NCI-H1417 treated with DMSO at 0.1 percent for 48 hours (cell line): ENCODE data around the gene FLNC.

Experiments
- DNase-seq: peaks from one replicate; lab custom pipeline; 2025; lab: John Stamatoyannopoulos, UW

The FLNC gene

GRCh38 chr7:128893251-128894100, 63.3 kb downstream of the FLNC start:
- DNase-seq, result no peak

DNA sequence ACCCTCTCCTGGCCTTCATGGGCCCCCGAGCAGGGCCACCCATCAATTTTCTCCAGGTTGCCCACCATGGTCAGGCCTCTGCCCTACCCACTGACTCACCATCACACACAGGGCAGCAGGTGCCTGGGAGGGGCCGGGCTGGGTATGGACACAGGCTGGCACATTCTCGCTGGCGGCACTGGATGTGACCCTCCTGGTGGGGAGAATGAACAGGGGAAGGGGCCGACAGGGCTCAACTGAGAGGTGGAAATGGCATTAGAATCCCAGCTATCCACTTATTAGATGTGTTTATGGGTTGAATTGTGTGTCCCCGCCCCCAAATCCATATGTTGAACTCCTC, 63.9 kb downstream of the FLNC start:
- no peak for DNase-seq

DNA sequence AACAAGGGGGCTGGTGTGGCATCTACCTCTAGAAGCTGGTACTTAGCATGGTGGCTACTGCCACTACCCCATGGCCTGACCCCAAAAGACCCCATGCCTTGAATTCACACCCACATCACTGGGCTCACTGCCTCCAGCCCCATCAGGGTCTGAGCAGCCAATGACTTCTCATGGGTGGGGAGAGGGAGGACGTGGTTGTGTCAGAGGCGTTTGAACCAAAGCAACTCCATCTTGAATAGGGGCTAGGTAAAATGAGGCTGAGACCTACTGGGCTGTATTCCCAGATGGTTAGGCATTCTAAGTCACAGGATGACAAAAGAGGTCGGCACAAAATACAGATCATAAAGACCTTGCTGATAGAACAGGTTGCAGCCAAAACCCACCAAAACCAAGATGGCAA, 65.1 kb downstream of the FLNC start:
- DNase-seq, result no peak

DNA sequence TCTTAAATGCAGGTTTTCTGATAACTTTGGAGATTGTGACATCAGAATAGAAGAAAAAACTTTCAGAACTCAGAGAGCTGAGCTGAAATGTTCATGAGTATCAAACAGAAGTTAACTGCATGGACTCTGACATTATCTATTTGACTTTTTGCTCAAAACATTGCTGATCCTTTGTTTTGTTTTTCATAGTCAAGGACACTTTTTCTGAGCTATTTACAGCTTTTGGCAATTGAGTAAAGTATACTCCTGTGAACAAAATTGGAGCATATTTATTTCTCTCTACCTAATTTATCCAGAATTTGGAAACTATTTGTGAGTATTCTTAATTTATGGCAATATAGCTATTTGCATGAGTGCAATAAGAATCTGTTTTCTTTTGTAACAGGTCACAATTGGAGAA, 69.2 kb downstream of the FLNC start:
- no peak for DNase-seq

GRCh38 chr7:128900237-128900636, 70.0 kb downstream of the FLNC start:
- DNase-seq, result no peak

DNA sequence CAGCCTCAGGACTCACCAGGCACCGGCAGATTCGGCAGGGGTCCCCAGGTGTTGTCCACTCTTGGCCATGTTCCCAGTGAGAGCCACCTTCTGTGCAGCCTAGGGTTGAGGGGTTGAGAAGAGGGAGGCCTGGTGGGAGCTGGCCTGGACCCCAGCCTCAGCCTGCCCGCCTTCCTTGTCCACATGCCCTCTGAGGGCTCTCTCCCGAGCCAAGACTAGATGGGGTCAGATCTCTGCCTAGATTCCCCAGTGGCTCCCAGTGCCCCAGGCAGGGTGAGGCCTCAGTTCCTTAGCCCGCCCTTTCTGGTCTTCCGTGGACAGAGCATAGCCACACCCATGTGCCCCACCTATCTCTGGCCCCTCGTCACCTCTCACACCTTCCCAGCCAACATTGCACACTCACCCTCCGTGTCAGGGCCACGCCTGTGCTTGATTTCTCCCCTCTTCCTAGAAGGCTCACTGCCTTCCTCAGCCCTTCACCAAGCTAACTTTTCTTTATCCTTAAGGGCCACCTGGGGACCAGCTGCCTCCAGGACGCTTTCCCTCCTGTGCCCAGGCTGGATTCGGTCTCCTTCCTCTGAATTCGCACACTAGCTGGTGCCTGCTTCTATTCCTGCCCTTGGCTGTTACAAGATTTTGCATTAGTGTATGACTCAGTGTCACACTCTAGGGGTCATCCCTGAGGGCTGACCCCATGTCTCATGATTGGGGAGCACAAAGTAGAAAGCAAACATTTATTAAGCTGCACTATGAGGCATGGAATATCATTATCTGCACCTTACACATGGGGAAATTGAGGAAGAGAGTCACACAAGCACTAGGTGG, 72.8 kb downstream of the FLNC start:
- DNase-seq, result no peak

GRCh38 chr7:128903621-128904361, 73.6 kb downstream of the FLNC start:
- no peak for DNase-seq

GRCh38 chr7:128904381-128905197, 74.4 kb downstream of the FLNC start:
- DNase-seq, result no peak

DNA sequence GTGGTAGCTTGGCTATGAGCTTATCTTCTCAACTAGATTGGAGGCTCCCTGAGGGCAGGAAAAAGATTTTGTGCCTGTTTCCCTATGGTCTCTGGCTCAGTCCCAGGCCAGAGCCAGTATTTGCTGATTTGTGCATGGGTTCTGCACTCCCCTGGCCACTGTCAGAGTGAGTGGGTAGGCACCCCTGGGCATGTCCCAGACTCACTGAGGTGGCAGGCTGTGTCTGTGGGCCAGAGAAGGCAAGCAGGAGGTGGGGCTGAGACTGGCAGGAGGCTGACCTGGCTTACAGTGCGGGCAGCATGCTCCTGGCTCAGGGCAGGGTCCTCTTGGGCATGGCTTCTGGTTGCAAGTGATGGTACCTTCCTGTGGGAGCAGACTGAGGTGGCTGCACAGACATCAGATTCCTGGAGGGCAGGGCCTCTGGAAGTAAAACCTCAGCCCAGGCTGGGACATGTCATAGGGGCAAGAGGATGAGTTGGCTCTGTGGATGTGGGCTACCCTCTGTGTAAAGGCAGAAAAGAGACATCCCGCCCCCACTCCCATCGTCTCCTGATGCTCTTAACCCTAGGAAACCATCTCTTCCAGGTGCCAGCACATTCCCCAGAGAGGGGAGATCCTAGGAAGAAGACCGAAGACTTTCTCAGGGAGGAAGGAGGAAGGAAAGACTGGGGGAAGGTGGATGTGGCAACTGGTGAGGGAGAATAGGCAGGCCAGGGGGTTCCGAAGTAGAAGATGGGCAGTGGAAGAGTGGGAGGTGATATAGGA, 76.0 kb downstream of the FLNC start:
- no peak for DNase-seq

DNA sequence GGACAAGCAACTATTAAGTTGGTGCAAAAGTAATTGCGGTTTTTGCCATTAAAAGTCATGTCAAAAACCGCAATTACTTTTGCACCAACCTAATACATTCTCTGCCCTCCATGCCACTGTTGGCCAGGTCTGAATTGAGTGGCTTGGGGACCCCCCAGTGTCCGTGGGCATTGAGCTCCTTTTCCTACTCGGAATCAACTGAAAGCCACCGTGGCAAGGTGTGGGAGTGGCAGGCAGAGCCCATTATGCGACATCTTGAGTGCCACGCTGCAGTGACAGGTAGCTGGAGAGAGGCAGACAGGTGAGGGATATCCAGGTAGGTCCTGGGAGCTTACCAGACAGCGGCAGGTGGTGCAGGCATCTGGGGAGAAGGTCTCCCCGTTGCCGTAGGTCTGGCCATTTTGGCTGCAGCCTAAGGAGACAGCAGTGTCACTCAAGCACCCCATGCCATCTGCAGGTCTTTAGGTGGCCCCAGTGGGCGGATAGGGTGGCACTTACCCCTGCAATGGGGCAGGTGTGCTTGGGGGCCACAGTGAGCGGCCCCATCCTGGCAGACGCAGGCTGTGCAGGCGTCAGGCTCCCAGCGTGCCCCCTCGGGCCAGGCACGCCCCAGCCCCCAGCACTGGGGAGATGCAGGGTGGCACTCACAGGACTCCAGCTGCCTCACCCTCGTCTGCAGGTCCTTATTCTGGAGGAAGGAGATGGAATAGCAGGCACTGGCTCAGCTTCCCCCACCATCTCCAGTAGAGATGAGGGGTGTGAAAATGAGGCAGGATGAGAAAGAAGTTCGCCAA, 76.8 kb downstream of the FLNC start:
- DNase-seq, result no peak
